Neutrophil (primary cell): Measurements from ENCODE around the gene RET.

Experiments
- H3K27ac ChIP-seq: fragments of 200-600 bp; sonication (generic); 2 replicates; pipeline ENCODE4 v1.5.1; 2016; ENCODE audit warnings: mild to moderate bottlenecking, moderate library complexity
- H3K27me3 ChIP-seq: fragments of 200-600 bp; sonication (generic); 2 replicates; pipeline ENCODE4 v1.6.0; 2016; ENCODE audit warnings: mild to moderate bottlenecking
- H3K36me3 ChIP-seq: fragments of 200-600 bp; sonication (generic); 2 replicates; pipeline ENCODE4 v1.5.1; 2017
- H3K4me1 ChIP-seq, 2 experiments: fragments of 200-600 bp in 1 of 2; sonication (generic) in 1 of 2; 1 replicate in 1 of 2; 2 replicates in 1 of 2; pipeline versions ENCODE4 v1.5.1 to v1.6.1; 2013 to 2016; ENCODE audit warnings: low read depth in 1 of 2, low read length in 1 of 2, mild to moderate bottlenecking in 1 of 2, moderate library complexity in 1 of 2; ENCODE audit not compliant: control insufficient read depth in 1 of 2, insufficient read depth in 1 of 2
- H3K4me3 ChIP-seq, 2 experiments: fragments of 200-600 bp in 1 of 2; sonication (generic) in 1 of 2; 1 replicate in 1 of 2; 2 replicates in 1 of 2; pipeline ENCODE4 v1.5.1; 2013 to 2016; ENCODE audit warnings: low read depth in 1 of 2, low read length in 1 of 2, mild to moderate bottlenecking in 1 of 2, moderate library complexity in 1 of 2
- H3K9me3 ChIP-seq: fragments of 200-600 bp; sonication (generic); 2 replicates; pipeline ENCODE4 v1.5.1; 2016
- CTCF ChIP-seq: fragments of 200-600 bp; sonication (generic); IDR thresholded peaks from 2 replicates; pipeline ENCODE4 v1.5.1; 2016; ENCODE audit warnings: antibody characterized with exemption

The RET gene

GRCh38 chr10:43076311-43076875 is 476 bp upstream of the RET start:
- Histone ChIP-seq H3K36me3 (no peaks in the 10 kb centered on the region), H3K9me3 (no peaks in the 10 kb centered on the region), H3K4me1 (peaks cover 12 to 18% of the 10 kb centered on the region in 2 experiments), H3K4me3 (peak overlapping the region; percentile 40 to 41), H3K27me3 (peaks cover 70% of the 10 kb centered on the region), H3K27ac (no peak overlapping the region)
- no peak for TF ChIP-seq CTCF

GRCh38 chr10:43077421-43078171 is 727 bp downstream of the RET start:
- H3K4me1 ChIP-seq = peaks cover 15 to 22% of the 10 kb centered on the region in 2 experiments
- H3K36me3 ChIP-seq = no peaks in the 10 kb centered on the region
- no peak for TF ChIP-seq CTCF
- no peak overlapping the region for H3K27ac ChIP-seq
- peaks cover 70% of the 10 kb centered on the region for H3K27me3 ChIP-seq
- H3K9me3 ChIP-seq = no peaks in the 10 kb centered on the region
- peak overlapping the region; percentile 41 to 45 for H3K4me3 ChIP-seq

GRCh38 chr10:43078175-43078985 is 1.5 kb downstream of the RET start:
- H3K36me3 ChIP-seq = no peaks in the 10 kb centered on the region
- no peak overlapping the region for H3K4me3 ChIP-seq
- no peak for TF ChIP-seq CTCF
- peaks cover 18 to 27% of the 10 kb centered on the region in 2 experiments for H3K4me1 ChIP-seq
- peaks cover 65% of the 10 kb centered on the region for H3K27me3 ChIP-seq
- no peaks in the 10 kb centered on the region for H3K9me3 ChIP-seq
- no peak overlapping the region for H3K27ac ChIP-seq

GRCh38 chr10:43078986-43079273 is 2.1 kb downstream of the RET start:
- Histone ChIP-seq H3K27ac (no peak overlapping the region), H3K4me3 (no peak overlapping the region), H3K27me3 (peaks cover 60% of the 10 kb centered on the region), H3K9me3 (no peaks in the 10 kb centered on the region), H3K4me1 (peaks cover 18 to 27% of the 10 kb centered on the region in 2 experiments), H3K36me3 (no peaks in the 10 kb centered on the region)
- no peak for TF ChIP-seq CTCF

- Histone ChIP-seq H3K4me1 (peaks cover 18 to 27% of the 10 kb centered on the region in 2 experiments), H3K36me3 (no peaks in the 10 kb centered on the region)
- TF ChIP-seq CTCF = no peak
Observed at GRCh38 chr10:43079856-43080255, 3.0 kb downstream of the RET start.

More at GRCh38 chr10:43079856-43080255, 3.0 kb downstream of the RET start:
- Histone ChIP-seq H3K27ac (no peak overlapping the region), H3K4me3 (no peak overlapping the region), H3K9me3 (no peaks in the 10 kb centered on the region), H3K27me3 (peaks cover 51% of the 10 kb centered on the region)
